C1 segment of cervical spinal cord (tissue), 14 donors: Measurements from ENCODE around the gene RAD51AP2.
A peak's percentile ranks its signal among the peaks of the same experiment; 100 is the strongest.
"Not testable (repeated sequence)": the region's sequence is repeated elsewhere in the genome, so short reads cannot be mapped to it uniquely, and the experiment has no call there.

ENCODE experiments used
- DNase-seq, 14 donors: peaks; one replicate each; lab custom pipeline; 2025; lab: John Stamatoyannopoulos, UW

Gene RAD51AP2

DNA sequence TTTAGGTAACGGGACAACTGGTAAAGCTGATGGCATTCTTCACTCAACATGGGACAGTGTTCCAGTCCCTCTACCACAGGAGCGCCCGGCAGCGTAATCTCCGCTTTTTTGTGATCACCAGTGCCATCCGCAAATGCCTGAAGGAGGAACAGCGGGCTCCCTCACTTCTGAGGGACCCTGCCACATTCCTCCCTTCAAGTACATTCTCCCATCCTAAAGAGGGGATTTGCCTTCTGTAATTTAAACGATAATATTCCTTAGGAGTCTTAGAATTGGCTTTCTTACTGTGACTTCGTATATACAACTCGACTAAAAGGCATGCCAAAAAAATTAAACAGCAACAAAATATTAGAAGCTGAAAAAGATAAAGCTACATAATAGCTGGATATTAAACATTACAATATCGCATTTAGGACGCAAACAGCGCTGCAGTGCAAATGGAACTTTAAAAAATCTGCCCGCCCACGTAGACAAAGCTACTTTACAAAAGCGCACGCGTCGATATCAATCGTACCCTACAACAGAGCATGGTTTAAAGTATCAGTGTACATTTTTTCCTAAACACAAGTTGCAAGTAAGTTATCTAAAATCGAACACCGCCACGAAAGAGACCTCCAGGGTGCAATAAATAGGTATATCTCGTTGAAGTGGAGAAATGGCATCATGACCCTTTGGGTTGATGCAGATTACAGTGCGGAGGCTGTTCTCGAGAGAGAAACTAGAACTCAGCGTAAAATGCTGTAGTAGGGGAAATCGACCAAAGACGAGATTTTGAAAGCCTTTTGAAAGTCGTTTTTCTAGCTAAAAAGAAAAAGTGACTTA is 20.0 kb upstream of the RAD51AP2 start:
- DNase-seq: peak in 1 of 14 donors; percentile 78

DNA sequence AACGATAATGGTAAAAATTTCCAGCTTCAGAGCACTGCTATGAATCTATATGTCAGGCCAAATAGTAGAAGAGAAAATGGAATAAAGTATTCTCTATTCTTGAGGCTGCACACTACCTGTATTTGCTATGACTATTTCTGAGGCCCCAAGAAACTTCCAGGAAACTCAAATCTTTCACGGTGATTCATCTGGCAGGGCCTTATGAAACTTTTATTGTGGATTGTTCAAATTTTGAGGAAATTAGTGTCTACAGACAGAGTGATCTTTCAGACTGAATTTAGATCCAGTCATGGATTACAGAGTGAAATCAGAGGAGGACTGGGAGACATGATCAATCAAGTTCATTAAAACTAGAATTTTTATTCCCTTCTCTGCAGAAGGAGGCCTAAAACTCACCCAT is 18.2 kb upstream of the RAD51AP2 start:
- DNase-seq: no peak

DNA sequence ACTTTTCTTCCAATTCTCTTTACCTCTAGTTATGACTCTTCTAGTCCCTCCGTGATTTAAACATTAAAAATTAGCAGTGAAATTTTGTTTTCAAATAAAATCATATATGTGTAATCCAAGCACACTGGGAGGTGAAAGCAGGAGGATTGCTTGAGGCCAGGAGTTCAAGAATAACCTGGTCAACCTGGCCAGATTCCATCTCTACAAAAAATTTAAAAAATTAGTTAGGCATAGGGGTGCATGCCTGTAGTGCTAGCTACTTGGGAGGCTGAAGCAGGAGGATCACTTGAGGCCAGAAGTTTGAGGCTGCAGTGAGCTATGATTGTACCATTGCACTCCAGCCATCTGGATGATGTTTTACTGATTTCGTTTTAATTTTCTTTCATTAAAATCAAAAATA is 15.3 kb upstream of the RAD51AP2 start:
- no peak for DNase-seq

DNA sequence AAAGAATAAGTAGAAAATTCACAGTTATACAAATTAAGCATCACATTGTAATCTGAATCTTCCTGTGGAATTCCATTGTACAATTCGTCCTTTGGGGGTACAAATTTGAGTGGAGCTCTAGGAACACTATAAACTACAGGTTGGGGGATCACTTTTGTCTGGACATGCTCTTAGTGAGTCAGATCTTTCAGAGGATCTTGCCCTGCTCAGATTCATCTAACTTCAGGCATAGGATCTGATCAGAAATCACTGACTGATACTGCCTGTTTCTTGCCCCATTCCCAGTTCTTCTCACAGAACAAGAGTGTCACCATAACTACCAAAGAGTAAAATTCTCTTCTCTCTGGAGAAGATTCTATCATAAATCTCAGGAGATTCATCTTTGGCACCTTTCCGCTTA is 11.5 kb upstream of the RAD51AP2 start:
- DNase-seq: no peak

DNA sequence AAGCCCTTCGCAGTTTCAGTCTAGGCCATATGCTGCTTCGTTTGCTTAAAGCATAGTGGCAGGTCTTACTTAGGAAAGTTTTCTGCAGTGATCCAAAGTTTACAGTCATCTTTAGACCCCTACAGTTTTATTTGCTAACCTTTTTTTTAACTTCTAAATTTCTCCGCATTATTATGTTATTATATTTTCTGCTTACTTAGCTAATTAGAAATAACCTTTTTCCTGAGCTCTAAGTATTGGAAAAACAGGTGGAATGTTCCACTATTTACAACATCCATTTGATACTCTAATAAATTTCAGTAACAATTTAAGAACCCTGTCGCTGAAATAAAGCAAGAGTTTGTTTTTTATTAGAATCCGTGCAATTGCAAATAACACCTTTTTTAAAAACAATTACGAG is 4.1 kb upstream of the RAD51AP2 start:
- DNase-seq: no peak

DNA sequence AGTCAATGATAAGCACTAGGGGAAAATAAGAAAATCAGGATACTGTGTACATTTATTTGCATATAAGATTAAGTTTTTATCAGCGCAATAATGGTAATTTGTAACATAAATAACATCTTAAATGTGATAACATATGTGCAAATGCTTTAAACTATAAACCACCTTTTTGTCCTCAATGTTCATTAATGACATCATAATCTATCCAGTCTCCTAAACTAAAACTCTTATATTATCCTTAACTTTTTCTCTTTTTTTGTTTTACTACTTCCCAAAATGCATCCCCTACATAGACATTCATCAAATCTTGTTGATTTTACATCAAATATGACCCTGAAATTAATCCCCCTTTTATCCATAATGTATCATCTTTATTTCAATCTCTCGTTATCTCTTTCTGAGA is 3.4 kb upstream of the RAD51AP2 start:
- no peak for DNase-seq

DNA sequence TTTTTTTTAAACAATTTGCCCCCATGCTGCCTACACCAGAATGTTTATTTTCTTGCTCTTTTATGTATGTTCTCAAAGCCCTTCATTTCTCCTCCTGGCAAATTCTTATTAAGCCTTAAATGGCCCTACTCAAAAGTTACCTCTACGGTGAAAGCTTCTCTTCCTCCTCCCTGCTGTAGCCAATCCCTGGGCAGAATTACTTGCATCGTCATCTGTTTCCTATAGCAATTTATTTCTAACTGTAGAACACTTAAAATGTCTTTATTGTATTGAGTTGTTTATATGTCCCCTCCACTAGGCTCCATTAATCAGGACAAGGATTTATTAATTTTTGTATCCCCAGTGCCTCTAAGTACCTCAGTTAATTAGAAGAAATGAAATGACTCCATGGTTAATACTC is 2.5 kb upstream of the RAD51AP2 start:
- no peak for DNase-seq

DNA sequence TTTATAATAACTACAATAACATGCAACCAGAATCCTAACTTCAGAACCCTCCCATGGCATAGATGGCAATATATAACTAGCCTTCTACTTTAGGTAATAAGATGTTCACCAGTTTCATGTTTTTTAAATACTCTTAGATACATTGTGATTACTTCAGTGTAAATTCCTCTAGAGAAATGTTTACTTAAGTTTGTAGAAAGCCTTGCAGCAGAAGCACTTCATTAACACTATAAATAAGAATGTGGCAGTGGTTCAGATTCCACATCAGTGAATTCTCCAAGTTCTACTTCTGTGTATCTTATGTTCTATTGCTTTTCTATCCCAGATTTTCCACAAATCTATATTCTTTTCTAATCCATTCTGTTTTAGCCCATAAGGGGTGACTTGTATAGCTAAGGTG is 1.2 kb upstream of the RAD51AP2 start:
- DNase-seq: no peak

DNA sequence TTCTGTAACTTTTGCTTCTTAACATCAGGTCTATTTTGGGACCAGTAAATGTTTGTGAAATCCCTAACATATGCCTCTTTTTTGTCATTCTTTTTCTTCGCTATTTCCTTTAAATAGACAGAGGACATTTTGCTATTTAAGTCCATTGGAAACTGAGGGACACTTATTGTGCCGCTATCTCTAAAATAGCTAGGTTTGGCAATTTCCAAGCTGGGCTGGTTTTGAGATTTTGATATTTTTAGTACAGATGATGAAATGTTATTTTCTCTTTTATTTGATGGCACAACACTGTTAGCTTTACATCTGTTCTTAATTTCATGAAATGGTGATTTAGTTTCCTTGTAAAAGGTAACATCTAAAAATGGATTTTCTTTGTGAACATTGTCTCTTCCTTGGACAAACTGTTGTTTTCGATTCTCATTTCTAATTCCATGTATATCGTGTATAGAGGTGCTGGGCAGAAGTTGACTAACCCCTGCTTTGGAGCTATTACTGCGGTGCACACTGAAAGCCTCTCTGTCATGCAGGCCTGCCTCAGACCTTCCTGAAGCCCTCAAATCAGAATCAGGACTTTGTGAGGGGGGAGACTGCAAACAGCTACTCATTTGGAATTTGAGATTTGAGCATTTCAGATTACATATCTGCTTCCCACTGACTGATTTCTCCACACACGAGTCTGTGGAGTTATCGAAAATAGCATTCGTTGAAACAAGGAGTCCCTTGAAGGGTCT is 594 bp downstream of the RAD51AP2 start:
- no peak for DNase-seq

DNA sequence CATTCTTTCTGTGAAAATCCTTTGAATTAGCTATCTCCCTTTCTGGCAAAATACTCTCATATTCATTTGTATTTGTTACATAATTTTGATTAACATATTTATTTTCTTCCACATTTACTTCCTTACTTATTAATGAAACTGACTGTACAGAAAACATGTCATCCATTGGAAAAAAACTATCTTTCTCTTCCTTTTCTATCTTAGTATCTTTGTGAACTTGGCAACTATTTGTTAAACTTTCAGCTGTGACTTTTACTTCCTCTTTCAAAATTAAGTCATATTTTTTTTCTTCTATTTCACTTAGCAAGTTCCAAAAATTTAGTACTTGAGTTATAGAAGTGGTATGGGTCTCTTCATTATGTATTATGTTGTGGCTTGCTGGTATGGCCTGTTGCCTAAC is 2.6 kb downstream of the RAD51AP2 start:
- DNase-seq: no peak

DNA sequence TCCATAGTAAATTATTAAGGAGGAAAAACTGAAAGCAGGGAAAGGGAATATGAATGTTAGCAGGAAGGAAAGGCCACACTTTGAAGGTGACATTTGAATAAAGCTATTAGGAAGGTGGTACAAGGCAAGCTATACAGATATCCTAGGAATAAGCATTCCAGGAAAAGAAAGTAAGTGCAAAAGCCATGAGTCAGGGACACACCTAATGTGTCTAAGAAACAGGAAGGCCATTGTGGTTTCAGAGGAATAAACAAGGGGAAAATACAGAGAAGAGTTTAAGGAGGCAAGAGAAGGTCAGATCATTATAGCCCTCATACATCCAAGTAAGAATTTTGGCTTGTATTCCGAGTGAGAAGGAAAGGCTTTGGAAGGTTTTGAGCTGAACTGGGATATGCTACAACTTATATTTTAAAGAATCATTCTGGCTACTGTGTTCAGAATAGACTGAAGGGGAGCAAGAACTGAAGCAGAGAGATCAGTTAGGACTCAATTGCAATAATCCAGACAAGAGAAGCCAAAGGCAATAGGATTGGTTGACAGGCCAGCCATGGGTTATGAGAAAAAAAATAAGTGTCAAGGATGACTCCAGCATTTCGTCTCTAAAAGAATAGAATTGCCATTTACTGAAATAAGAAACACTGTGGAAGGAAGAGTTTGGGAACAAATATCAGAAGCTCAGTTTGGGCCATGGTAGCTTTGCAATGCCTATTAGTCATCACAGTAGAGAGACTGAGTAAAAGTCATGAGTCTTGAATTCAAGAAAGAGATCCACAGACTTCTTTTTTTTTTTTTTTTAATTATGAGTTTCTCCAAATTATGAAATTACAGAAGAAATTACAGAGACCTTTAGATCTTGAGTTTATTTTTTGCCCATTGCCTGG is 11.3 kb downstream of the RAD51AP2 start:
- no peak for DNase-seq

DNA sequence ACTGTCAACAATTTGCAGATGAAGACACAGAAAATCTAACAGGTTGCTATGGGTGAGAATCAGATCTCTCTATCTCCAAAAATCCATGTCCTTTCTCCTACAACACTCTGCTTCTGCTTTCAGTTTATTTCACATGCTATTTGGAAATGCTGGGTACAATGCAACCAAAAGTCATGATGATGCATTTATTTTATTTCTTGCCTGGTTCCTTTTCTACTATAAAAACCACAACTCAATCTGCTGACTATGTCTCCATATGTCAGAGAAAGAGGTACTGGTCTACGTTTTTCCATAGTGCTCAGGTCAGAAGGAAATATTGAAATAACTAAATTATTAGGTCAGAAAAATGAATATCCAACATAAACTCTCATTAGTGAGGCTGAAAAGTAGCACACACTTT is 20.5 kb downstream of the RAD51AP2 start:
- DNase-seq: no peak

DNA sequence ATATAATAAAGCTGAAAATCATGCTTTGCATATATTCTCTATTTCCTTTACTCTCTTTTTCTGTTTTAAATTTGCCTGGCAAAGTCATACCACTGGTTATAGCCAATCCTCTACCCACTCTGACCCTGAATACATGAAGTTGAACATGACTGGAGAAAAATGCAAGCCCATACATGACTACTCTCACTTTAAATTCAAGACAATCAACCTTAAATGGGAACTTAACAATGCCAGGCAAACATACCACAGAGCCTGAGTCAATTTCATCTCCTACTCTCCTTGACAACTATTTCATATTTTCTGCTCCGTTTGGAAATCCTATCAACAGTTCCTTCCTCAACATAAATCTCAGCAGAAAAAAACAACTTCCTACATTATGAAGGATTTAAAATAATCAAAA is 22.6 kb downstream of the RAD51AP2 start:
- no peak for DNase-seq

DNA sequence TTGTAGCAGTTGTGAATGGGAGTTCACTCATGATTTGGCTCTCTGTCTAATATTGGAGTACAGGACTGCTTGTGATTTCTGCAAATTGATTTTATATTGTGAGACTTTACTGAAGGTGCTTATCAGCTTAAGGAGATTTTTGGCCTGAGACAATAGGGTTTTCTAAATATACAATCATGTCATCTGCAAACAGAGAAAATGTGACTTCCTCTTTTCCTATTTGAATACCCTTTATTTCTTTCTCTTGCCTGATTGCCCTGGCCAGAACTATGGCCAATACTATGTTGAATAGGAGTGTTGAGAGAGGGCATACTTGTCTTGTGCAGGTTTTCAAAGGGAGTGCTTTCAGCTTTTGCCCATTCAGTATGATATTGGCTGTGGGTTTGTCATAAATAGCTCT is 28.1 kb downstream of the RAD51AP2 start:
- DNase-seq: not testable (repeated sequence)

DNA sequence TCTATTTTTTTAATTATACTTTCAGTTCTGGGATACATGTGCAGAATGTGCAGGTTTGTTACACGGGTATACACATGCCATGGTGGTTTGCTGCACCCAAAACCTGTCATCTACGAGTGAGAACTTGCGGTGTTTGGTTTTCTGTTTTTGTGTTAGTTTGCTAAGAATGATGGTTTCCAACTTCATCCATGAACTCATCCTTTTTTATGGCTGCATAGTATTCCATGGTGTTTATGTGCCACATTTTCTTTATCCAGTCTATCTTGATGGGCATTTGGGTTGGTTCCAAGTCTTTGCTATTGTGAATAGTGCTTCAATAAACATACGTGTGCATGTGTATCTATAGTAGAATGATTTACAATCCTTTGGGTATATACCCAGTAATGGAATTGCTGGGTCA is 29.6 kb downstream of the RAD51AP2 start:
- DNase-seq: not testable (repeated sequence)

DNA sequence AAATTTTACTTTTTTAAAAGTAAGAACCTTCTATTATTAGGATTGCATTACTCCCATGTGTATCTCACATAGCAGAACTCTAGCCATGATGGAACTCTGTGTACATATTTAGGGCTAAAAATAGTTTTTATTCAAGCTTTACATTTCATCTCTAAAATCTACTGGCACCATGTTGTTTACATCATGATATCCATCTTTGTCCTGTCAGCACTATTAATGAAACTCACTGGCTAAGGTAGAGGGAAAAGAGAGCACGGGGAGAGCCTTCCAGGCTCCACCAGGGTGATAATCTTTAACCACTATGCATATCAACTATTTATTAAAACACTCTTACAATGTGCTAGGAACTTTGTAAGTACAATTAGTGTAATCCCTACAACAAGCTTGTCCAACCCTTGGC is 34.7 kb downstream of the RAD51AP2 start:
- DNase-seq: no peak

DNA sequence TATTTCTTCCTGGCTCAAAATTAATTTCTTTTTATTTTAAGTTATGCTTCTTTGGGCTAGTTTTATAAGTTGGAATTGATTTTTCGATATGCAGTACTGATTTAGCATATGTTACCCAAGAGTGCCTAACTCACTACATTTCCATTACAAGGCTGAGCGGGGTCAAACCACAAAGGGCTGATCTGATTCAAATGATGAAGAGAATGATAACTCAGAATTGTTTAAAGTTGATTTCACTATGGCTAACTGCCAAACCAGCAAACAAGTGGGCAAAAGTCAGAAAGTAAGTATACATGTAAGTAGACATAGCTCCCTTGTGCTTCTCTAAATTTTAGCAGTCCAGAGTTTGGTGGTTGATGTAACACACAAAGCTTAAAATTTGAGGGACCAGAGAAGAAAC is 35.6 kb downstream of the RAD51AP2 start:
- DNase-seq: no peak

DNA sequence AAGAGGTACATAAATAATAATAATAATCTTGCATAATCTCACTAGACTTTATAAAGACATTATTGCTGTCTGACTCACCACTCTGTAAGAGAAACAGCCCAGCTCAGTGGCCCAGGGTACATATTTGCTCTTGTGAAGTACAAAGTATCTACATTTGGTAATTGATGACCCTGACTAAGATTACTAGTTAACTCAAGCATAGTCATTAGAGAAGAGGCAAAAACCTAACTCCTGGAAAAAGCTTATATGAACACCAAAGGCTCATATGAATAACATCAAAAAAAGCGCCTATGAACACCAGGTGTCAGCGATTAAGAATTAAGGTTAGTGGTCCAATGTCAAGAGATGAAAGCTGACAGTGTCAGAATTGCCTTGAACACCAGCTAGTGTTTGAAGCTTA is 38.4 kb downstream of the RAD51AP2 start:
- DNase-seq: no peak

DNA sequence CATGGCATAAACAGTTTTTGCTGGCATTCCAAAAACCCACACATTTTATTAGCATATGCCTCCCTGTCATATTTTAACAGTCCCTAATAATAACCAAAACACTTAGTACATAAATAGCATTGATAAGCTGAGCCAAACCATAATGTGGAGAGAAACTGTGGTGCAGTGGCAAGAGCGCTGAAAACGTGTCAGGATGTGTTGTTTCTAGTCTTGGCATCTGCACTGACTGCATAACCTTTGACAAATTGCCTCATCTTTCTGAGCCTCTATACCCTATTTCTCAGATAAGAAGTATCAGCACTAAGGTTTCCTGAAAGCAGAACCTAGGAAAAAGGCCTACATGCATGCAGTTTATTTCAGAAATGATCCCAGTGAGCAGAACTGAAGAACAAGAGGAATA is 41.4 kb downstream of the RAD51AP2 start:
- DNase-seq: no peak

DNA sequence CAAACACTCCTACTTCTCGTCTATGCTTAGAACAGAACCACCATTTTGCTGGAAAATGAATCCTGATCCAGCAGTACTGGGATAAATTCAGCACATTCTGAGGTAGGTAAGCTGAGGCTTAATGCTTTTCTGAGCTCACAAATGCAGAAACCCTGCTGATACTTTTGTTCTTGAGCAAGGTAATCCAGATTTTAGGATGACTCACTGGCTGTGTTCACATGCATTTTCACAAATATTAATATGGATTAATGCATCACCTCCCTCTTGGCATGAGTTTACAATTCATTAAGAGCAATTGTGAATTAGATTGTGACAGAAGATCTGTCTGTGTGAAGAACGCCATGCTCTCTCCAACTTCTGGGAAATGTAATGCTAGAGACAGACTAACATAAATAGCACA is 42.2 kb downstream of the RAD51AP2 start:
- no peak for DNase-seq

DNA sequence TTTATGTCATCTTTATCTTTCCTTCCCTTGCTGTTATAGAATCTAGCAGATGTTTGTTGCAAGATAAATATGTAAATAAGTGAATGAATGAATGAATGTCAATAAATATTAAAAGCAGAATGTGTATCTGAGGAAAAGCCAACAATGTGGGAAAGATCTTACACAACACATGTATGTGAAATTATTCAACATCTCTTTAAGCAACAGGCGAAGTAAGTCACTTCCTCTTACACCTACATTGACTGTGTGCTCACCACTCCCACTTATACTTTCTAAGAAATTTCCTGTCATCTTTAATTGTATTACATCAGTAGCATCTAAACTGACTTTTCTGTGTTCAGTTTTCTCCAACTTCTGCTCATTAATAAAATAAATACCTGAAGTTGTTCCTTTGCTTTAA is 43.0 kb downstream of the RAD51AP2 start:
- no peak for DNase-seq

DNA sequence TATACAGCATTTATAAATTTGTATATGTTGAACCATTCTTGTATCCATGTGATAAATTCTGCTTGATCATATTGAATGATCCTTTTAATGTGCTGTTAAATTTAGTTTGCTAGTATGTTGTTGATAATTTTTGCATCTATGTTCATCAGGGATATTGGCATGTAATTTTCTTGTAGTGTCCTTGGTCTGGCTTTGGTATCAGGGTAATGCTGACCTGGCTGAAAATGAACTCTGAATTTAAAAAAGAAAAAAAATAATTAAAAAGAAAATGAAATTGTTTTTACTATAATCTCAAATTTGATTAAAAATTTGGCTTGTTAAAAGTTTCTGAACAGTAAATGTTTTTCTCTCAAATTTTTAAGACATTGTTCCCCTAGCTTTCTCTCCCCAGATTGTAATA is 46.3 kb downstream of the RAD51AP2 start:
- no peak for DNase-seq
